PFSK-1 (cell line): ENCODE measurements around the gene GMDS.

Source experiments
- FOXP2 ChIP-seq: optimal IDR thresholded peaks from 2 replicates; pipeline ENCODE3; 2011; ENCODE audit warnings: borderline replicate concordance, control low read depth, inconsistent platforms; ENCODE audit not compliant: insufficient read depth; ENCODE audit errors: extremely low read length, extremely low read depth
- POLR2AphosphoS5 ChIP-seq: IDR thresholded peaks from 2 replicates; pipeline ENCODE4 v1.6.1; 2012; ENCODE audit warnings: low read depth, mild to moderate bottlenecking, control low read depth, low read length, moderate library complexity
- SIN3A ChIP-seq: IDR thresholded peaks from 2 replicates; pipeline ENCODE4 v1.6.1; 2012; ENCODE audit warnings: mild to moderate bottlenecking, low read length, moderate library complexity, borderline replicate concordance; ENCODE audit not compliant: insufficient read depth
- TAF1 ChIP-seq: IDR thresholded peaks from 2 replicates; pipeline ENCODE4 v1.6.1; 2012; ENCODE audit warnings: low read length, control low read depth, borderline replicate concordance; ENCODE audit not compliant: insufficient read depth
- TF ChIP-seq, protein P1 (sequence below), 2 experiments: IDR thresholded peaks; 2 replicates each; pipeline versions ENCODE4 v1.6.1 to v1.8.0; 2011 to 2012; ENCODE audit warnings: low read depth in 2 of 2, low read length in 2 of 2, control low read depth in 1 of 2, inconsistent platforms in 1 of 2, mild to moderate bottlenecking in 1 of 2, moderate library complexity in 1 of 2; ENCODE audit not compliant: insufficient read depth in 1 of 2

The GMDS gene

DNA sequence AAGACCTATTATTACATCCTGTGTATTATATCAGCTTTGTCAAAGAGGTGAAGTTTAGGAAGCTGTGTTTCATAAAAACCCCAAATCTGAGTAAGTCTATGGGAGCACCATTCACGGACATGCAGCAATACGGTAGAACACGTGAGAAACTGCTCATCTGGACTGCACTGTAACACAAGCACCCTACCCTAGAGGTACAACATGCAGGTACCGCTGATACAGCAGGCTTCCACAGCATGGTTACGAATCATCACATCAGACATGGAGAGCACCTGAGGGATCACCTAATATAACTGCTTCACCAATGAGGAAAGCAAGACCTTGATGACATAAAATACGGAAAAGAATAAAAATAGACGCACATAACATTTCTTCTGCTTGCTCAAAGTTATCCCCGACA is 96.7 kb downstream of the GMDS start:
- TF ChIP-seq FOXP2 (no peak), TAF1 (no peak)

DNA sequence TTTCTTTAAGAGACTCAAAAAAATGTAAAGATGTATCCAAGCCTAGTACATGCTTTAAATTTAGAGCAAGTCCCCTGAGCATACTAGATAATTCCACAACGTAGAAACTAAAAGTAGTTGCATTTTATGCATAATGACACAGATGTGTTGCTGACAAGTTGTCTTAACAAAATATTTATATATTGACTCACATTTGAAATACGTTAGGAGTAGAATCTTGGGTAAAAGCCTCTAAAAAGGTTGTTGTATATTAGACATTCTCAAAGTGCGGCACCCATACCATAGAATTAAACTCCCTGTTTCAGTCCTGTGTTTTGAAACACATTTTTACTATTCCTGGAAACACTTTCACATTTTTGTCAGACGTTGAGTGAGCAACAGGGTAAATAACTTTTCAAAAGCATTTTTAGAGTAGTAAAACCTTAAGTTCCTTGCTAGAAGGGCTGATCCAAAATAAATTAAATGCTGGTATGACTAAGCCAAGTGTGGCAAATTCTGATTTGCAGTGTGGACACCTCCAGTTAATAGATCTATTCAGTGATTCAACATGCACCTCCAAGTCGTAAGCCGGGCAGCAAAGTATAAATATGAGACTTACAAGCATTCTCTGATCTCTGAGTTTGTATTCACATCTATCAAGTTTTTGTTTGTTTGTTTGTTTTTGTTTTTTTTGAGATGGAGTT is 97.5 kb downstream of the GMDS start:
- TF ChIP-seq SIN3A (no peak), POLR2AphosphoS5 (no peak), TAF1 (no peak)
- TF ChIP-seq, protein P1, sequence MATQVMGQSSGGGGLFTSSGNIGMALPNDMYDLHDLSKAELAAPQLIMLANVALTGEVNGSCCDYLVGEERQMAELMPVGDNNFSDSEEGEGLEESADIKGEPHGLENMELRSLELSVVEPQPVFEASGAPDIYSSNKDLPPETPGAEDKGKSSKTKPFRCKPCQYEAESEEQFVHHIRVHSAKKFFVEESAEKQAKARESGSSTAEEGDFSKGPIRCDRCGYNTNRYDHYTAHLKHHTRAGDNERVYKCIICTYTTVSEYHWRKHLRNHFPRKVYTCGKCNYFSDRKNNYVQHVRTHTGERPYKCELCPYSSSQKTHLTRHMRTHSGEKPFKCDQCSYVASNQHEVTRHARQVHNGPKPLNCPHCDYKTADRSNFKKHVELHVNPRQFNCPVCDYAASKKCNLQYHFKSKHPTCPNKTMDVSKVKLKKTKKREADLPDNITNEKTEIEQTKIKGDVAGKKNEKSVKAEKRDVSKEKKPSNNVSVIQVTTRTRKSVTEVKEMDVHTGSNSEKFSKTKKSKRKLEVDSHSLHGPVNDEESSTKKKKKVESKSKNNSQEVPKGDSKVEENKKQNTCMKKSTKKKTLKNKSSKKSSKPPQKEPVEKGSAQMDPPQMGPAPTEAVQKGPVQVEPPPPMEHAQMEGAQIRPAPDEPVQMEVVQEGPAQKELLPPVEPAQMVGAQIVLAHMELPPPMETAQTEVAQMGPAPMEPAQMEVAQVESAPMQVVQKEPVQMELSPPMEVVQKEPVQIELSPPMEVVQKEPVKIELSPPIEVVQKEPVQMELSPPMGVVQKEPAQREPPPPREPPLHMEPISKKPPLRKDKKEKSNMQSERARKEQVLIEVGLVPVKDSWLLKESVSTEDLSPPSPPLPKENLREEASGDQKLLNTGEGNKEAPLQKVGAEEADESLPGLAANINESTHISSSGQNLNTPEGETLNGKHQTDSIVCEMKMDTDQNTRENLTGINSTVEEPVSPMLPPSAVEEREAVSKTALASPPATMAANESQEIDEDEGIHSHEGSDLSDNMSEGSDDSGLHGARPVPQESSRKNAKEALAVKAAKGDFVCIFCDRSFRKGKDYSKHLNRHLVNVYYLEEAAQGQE (IDR thresholded peaks at IDR 0.05; ENCODE audit: insufficient read depth in 1 of 2, low read depth in 2 of 2, low read length in 2 of 2), result no peak

DNA sequence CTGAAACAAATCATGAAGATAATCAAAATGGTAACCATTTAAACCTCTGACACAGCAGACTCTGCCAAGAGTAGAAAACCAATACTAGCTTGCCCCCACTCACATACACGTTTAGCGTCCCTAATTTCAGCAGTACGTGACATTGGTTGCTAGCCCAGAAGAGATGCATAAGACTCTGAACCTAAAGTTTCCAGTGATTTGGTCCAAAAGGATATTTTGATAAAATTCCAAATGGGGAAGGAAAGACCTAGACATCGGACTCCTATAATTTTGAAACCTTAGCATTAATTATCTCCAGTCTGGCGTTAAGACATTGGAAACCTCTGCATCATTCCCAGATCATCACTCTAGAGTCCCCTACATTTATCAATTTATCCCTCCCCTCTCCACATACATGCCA is 98.1 kb downstream of the GMDS start:
- no peak for TF ChIP-seq SIN3A
- TF ChIP-seq FOXP2, result no peak

DNA sequence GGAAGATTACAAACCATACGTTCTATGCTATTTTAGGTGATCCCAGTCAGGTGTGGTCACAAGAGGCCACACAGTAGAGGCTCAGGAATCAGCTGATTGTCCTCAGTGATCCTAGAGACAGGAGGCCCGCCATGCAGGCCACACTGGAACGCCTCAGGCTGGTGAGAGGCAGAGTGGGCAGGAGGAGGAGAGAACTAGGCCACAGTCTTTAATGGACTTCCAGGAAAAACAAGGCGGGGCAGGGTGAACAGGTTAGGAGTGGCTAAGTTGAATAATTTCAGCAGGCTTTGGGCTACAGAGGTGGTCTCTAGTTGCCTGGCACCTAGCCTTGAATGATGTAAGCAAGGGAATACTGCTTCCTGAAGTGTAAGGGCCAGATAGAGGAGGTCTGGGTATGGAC is 101.2 kb downstream of the GMDS start:
- no peak for TF ChIP-seq FOXP2
- no peak for TF ChIP-seq SIN3A
- TF ChIP-seq, protein P1 (IDR thresholded peaks at IDR 0.05; ENCODE audit: insufficient read depth in 1 of 2, low read depth in 2 of 2, low read length in 2 of 2), result no peak
- TF ChIP-seq POLR2AphosphoS5, result no peak
- TF ChIP-seq TAF1, result no peak

DNA sequence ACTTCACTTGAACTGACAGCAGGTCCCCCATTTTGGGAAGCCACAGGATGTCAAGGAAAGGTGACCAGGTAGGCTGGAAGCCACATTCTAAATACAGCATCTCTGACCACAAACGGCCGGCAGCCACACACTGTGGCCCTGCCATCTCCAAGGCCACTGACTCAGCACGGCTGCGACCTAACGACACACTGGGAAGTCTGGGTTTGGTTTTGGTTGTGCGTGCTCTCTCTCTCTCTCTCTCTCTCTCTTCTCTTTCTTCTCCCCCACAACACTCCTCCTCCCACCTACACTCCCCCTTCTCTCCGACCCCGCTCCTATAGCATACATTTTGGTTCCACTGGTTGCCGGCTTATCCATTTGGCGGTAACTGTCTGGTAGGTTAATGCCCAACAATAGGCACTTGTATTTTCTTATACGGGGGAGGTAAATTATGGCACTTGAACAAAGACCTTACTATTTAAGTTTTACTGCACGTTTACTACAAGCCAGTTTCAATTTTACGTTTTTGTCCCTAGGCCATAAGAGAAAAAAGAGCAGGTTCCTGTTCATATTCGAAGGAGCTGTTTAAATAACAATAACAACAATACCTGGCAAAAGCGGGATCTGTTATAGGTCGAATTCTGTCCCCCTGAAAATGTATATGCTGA is 103.6 kb downstream of the GMDS start:
- TF ChIP-seq, protein P1 (IDR thresholded peaks at IDR 0.05; ENCODE audit: insufficient read depth in 1 of 2, low read depth in 2 of 2, low read length in 2 of 2), result no peak
- TF ChIP-seq FOXP2 (no peak), SIN3A (no peak), TAF1 (no peak)

DNA sequence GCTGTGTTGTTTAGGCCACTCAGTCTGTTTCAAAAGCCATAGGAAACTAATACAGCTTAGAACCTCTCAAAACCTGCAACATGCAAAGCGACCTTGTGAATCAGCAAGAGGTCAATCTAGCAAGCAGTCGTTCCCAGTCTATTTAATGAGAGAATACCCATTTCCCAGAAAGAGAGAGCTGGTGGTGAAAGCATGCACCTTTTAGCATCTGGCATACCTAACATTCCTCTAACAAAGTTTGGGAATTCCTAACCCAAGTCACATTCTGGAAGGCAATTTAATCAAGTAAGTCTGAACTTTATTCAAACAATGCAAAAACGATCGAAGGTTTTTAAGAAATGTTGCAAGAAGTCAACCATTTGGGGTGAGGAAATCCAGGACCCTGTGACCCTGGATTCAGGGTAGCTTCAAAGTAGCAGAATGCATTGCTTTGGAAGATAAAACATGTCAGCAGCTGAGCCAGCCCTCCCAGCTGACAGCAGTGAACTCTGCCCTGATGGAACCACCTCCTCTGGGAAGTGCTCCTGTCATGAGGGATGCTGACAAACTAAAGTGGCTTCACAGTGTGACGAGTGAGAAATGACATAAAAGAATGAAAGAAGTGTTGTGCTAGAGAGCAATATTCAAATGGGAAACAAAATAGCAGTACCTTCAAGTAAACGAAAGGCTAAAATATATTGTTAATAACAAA is 104.8 kb downstream of the GMDS start:
- TF ChIP-seq POLR2AphosphoS5, result no peak
- no peak for TF ChIP-seq FOXP2
- no peak for TF ChIP-seq SIN3A
- TF ChIP-seq TAF1, result no peak
- TF ChIP-seq, protein P1 (IDR thresholded peaks at IDR 0.05; ENCODE audit: insufficient read depth in 1 of 2, low read depth in 2 of 2, low read length in 2 of 2), result no peak
